ENCODE measurements around the gene THSD4. TPM values are rescaled to one million over a fixed set of nuclear protein-coding genes. Genes with fewer than 3 reads are reported as not detected.

Gene THSD4
- total and polyA plus RNA-seq, 2 of the 8 experiments (the other 6 are each of a cell fraction or from before 2014, with no cell fraction given), result 2.5 to 6.2 TPM

DNA sequence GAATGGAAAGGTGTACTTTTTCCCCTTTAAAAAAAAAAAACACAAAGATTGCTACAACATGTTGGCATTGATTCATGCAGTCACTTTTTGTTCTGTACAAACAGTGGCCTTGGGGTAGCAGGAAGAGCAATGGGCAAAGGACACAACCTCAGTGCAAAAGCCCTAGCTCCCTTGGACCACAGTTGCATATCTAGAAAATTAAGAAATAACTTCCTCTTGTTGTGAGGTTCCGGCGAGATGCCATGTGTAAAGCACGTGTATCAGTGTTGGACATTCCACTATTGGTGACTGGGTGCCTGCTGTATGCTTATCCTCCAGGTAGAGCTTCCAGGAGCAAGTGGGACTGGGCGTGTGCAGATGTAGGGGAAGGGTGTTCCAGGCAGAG lies 164.5 kb downstream of the THSD4 start:
- TF ChIP-seq SIN3A (conservative IDR thresholded peaks at IDR 0.05 in 1 of 2, IDR thresholded peaks at IDR 0.05 in 1 of 2; ENCODE audit: low read depth in 1 of 2, low read length in 2 of 2), result no peak
- TF ChIP-seq NRF1 (IDR thresholded peaks at IDR 0.05; ENCODE audit: low read depth, low read length), result no peak
- no peak for TF ChIP-seq TAF7 (optimal IDR thresholded peaks at IDR 0.05; ENCODE audit: borderline replicate concordance, low read depth, low read length)
- TF ChIP-seq ATF3 (IDR thresholded peaks at IDR 0.05; ENCODE audit: insufficient read depth, low read depth, low read length), result no peak
- no peak overlapping the region for H3K14ac ChIP-seq (ENCODE audit: insufficient read length)
- no peaks in the 10 kb centered on the region for H3K36me3 ChIP-seq (ENCODE audit: control insufficient read depth in 2 of 4, insufficient read depth in 4 of 4, low read length in 3 of 4)
- no peak overlapping the region for H4K8ac ChIP-seq (ENCODE audit: extremely low read depth, insufficient read depth, low read length)
- H3K27ac ChIP-seq (ENCODE audit: low read depth, low read length), result no peak overlapping the region
- H3K9me3 ChIP-seq (ENCODE audit: insufficient read depth in 2 of 2, low read depth in 1 of 2, low read length in 1 of 2), result no peaks in the 10 kb centered on the region
- H3K79me1 ChIP-seq (ENCODE audit: low read depth, low read length), result no peaks in the 10 kb centered on the region
- H3K4me1 ChIP-seq (replicated peaks in 1 of 4; ENCODE audit: control insufficient read depth in 3 of 4, insufficient read depth in 4 of 4, low read length in 3 of 4), result peaks cover 0 to 7% (median 2%) of the 10 kb centered on the region in 4 experiments; a peak in 1 of 7 replicates
- H3K23ac ChIP-seq (ENCODE audit: insufficient read length), result no peak overlapping the region
- H2BK15ac ChIP-seq (ENCODE audit: low read length), result no peak overlapping the region
- WGBS, 2 experiments (ENCODE audit: extremely low coverage in 1 of 2, insufficient coverage in 1 of 2, insufficient read length in 1 of 2, insufficient replicate concordance in 2 of 2, low coverage in 1 of 2, low lambda C conversion rate in 2 of 2, missing lambda C conversion rate in 1 of 2), result 87% methylated on average over 4 of the region's 4 CpGs; no CpG with 5 or more reads in 1 of the 2 experiments
- H2BK12ac ChIP-seq (ENCODE audit: low read depth, low read length), result no peak overlapping the region
- FAIRE-seq (no peak), DNase-seq (ENCODE audit: low read depth in 1 of 2, low spot score in 2 of 2) (no peak)
- H2BK20ac ChIP-seq (ENCODE audit: low read length), result no peak overlapping the region
- H3K23me2 ChIP-seq (ENCODE audit: low read depth, low read length), result no peaks in the 10 kb centered on the region
- H3K4me2 ChIP-seq (ENCODE audit: insufficient read depth in 1 of 2, low read depth in 2 of 2, low read length in 2 of 2), result no peak overlapping the region
- H4K20me1 ChIP-seq (replicated peaks in 1 of 2; ENCODE audit: control insufficient read depth in 1 of 2, insufficient read depth in 2 of 2, low read length in 2 of 2), result no peaks in the 10 kb centered on the region
- H3K56ac ChIP-seq (replicated peaks; ENCODE audit: insufficient read length, low read depth, low read length), result no peak overlapping the region
- H3K4ac ChIP-seq (replicated peaks; ENCODE audit: insufficient read length, low read depth, low read length), result no peak overlapping the region
- H3K18ac ChIP-seq (ENCODE audit: extremely low read depth, low read length), result no peak overlapping the region
- no peak overlapping the region for H4K91ac ChIP-seq (replicated peaks; ENCODE audit: insufficient read length, low read length)
- H3K9ac ChIP-seq (replicated peaks in 1 of 4; ENCODE audit: extremely low read depth in 1 of 4, low read depth in 3 of 4, low read length in 3 of 4), result no peak overlapping the region
- no peak overlapping the region for H4K5ac ChIP-seq (ENCODE audit: insufficient read length, low read depth, low read length)
- H2BK5ac ChIP-seq (ENCODE audit: low read depth, low read length), result no peak overlapping the region
- ChIA-PET CTCF (ENCODE audit: partially characterized antibody) (interaction anchor here (0.8 to 1.6 kb wide), 2 partner anchors 25 to 164 kb away, joined by 3 to 4 read pairs; no protein-coding TSS in a partner anchor), POLR2A (ENCODE audit: partially characterized antibody) (interaction anchor here (0.6 kb wide), 1 partner anchor 62 kb away, joined by 3 read pairs; no protein-coding TSS in a partner anchor)
- no peak overlapping the region for H2BK120ac ChIP-seq (replicated peaks; ENCODE audit: low read depth, low read length)
- no peaks in the 10 kb centered on the region for H3K27me3 ChIP-seq (replicated peaks in 1 of 4; ENCODE audit: control insufficient read depth in 3 of 4, extremely low read depth in 1 of 4, insufficient read depth in 3 of 4, low read length in 3 of 4)
- H3K79me2 ChIP-seq (ENCODE audit: control insufficient read depth in 1 of 2, insufficient read depth in 2 of 2, low read length in 2 of 2), result no peaks in the 10 kb centered on the region
- no peak overlapping the region for H3K4me3 ChIP-seq (ENCODE audit: extremely low read depth in 1 of 4, insufficient read depth in 2 of 4, low read depth in 3 of 4, low read length in 4 of 4)
- H2AFZ ChIP-seq (ENCODE audit: low read length), result no peak overlapping the region
- H2AK5ac ChIP-seq (ENCODE audit: low read depth, low read length), result no peak overlapping the region

Measured in H1 (cell line).